Stimulated activated CD8-positive, alpha-beta memory T cell treated with anti-CD3 and anti-CD28 coated beads, Interleukin-15, amount 100 ng/mL, for 4 hours (primary cell): ENCODE data around the gene CELF2.

Experiments used
- DNase-seq, 2 donors: peaks; one replicate each; pipeline ENCODE4 v3.0.0-alpha.2; 2020; ENCODE audit warnings: low read depth in 2 of 2

The CELF2 gene

GRCh38 chr10:11004144-11005077 is 13.3 kb upstream of the CELF2 start:
- no peak for DNase-seq

- no peak for DNase-seq
Measured at GRCh38 chr10:11005725-11006427, 11.8 kb upstream of the CELF2 start.

DNA sequence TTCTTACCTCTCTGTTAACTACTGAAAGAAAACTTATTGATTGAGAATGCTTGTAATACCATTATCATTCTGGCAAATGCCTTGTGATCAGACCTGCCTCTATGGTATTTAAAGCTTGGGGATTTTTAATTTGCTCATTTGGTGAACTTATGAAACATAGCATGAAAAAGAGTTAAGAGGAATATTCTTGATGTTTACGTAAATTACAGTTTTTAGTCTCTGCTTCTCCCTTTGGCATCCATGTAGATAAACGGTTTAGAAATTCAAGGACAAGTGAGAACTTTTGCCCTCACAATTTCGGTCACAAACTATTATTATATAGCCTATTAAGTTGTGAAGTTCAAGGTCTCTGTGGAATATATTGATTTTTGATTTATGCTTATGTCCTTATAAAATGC is 11.2 kb upstream of the CELF2 start:
- no peak for DNase-seq

DNA sequence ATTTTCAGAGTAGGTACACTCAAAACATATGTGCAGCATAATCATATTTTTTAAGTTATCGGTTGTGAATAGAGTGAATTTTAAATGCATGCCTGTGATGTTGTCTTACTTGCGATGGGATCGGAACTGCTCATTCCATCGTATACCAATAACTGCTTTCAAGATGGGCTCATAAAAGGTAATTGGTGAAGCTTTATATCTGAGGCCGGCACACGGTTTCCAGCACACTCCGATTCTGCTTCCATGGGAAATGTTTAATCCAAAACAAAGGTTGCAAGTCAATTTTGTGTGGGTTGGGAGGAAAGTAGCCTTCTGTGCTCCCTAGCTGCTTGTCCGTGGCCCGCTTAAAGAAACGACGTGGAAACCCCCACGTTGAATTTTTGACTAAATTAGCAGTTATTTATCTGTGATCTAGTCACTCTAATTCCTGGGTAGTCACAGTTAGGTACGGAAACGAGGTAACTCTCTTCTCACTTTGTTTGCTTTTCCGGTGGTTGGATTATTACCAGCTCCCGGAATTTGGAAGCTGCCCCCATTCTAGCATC is 10.1 kb upstream of the CELF2 start:
- DNase-seq = no peak

- no peak for DNase-seq
Measured at GRCh38 chr10:11009471-11010308, 8.0 kb upstream of the CELF2 start.

- no peak for DNase-seq
Measured at GRCh38 chr10:11010582-11010981, 7.1 kb upstream of the CELF2 start.

DNA sequence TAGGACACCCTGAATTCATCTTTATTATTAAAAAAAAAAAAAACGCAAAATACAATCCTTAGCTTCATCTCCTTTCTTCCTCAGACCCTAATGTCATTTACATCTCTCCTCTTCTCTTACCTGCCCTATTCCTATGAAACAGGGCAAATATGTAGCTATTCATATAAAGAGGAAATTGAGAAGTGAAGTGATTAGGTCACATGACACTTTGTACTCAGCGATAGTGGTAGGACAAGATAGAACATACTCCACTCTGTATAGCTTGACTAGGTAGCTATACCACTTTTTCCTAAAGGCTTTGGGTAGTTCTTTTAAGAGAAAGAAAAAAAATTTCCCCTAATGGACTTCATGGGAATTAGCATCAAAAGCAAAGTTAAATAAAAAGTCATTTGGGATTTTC is 6.2 kb upstream of the CELF2 start:
- DNase-seq = no peak

DNA sequence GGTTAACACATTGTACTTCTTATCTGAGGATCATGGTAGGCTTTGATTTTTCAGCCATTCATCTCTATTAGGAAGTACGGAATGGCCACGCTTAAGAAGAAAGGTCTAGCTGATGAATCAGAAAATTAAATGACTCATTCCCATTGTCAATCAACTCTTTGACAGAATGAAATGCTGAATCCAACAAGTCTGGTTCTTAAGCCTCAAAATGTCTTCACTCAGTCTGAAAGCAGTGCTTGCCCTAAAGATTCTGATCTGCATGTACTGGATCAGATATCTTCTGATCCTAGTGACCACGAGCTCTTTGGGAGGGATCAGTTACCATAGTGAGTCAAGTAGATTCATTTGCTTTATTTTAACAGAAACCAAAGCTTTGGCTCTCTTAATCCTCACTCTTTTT is 5.7 kb upstream of the CELF2 start:
- DNase-seq = no peak

DNA sequence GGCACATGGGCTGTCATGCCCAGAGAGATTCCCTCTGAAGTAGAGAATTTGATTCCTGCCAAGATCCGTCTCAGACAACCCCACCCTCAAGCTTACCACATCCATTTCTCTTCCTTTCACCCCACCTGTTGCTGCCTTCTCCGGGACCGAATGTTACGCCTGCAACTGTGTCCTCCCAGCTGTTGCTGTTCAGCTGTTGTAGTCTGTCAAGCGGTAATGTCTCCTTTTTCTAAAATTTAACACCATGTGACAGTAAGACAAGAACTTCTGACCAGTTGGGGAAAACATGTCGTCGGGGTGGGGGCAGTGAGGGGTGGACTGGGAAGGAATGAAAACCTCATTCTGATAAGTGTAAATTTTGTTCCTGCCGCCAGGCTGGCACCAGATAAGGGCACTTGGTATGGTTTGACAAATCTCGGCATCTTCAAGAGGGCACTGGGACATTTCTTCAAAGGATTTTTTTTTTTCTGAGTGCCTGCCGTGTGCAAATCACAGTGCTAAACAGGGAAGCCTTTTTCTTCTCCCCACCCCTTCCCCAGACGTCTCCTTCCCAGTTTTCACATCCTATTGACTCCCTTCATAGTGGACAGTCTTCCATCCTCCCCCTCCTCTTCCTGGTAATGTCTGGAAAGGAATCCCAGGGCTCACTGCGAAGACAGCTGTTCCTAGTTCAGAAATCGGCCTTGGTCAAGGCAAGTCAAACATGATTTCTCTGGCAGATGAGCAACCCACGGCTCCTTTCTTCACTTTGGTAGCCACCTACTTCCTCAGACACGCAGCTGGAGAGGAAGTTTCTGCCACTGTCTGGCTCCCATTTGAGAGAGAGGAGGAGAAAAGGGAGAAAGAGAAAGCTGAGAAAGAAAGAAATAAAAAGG is 5.0 kb upstream of the CELF2 start:
- no peak for DNase-seq

DNA sequence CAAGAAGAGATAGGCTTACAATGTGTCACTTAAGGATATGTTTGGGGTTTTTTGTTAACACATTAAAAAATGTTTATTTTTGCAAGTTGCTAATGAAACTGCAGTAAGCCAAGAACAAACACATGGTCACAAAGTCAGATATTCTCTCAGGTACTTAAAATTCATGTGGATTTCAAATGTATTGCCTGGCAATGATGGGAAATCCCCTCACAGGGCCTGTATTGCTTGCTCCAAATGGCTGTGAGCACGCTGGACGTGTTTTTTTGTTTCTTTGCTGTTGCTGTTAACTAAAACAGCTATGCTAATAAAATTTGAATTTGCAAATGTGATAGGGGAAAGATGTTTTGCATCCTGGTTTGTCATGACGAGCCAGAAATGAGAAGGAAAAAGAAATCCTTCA is 3.8 kb upstream of the CELF2 start:
- no peak for DNase-seq

GRCh38 chr10:11014671-11015445 is 2.8 kb upstream of the CELF2 start:
- DNase-seq = no peak

GRCh38 chr10:11015446-11015934 is 2.2 kb upstream of the CELF2 start:
- DNase-seq = no peak

GRCh38 chr10:11017000-11017569 is 587 bp upstream of the CELF2 start:
- no peak for DNase-seq

DNA sequence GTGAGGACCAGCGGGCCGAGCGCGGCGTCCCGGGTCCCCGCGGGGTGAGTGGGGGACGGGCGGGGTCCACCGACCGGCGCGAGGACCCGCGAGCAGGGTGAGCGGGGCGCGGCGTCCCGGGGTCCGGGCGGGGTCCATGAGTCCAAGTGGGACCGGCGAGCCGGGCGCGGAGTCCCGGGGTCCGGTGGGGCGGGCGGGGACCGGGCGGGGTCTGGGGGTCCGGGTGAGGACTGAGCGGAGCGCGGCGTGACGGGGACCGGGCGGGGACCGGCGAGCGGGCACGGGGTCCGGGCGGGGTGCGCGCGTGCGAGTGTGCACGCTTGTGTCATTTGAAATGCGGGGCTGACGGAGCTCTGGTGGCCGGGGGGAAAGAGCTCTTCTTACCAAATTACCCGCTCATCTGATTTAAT is 765 bp downstream of the CELF2 start:
- DNase-seq = no peak

- no peak for DNase-seq
Measured at GRCh38 chr10:11018855-11019631, 1.4 kb downstream of the CELF2 start.

GRCh38 chr10:11019724-11020547 is 2.3 kb downstream of the CELF2 start:
- no peak for DNase-seq

DNA sequence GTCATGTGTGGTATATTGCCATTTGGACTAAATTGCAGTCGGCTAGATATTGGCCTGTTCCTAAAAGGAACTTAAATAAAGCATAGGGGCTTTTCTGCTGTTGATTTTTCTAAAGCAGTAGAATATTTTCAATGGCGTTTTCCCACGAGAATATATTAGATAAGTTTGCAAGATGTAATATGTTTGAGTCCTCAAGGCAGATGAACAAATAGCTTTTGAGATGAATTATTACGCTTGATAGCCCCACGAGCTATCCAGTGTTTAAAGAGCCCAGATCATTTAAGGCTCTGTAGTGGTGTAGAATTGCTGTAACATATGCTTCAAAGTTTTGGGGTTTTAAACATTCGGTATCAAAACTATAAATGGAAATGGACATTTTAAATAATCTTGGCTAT is 2.9 kb downstream of the CELF2 start:
- DNase-seq = no peak

GRCh38 chr10:11022213-11022612 is 4.5 kb downstream of the CELF2 start:
- DNase-seq = no peak
